Activated T-helper 17 cell treated with anti-CD3 and anti-CD28 coated beads, Interleukin-2, amount 50 U/mL, for 72 hours (primary cell): ENCODE results near the gene NRIP1. TPM values are rescaled to one million over a fixed set of nuclear protein-coding genes. Genes with fewer than 3 reads are reported as not detected.

Experiments
- ATAC-seq: fragments of 150-1000 bp; cut with Tn5 transposase; replicated peaks from 2 replicates; pipeline ENCODE4 v1.10.0; 2021; ENCODE audit warnings: mild to moderate bottlenecking, moderate library complexity
- H3K27ac Mint-ChIP-seq: one replicate; pipeline ENCODE4 v1.8.0; 2022; ENCODE audit warnings: mixed read lengths
- H3K27me3 Mint-ChIP-seq: one replicate; pipeline ENCODE4 v1.8.0; 2022; ENCODE audit warnings: mixed read lengths
- H3K36me3 Mint-ChIP-seq: one replicate; pipeline ENCODE4 v1.8.0; 2022; ENCODE audit warnings: low read depth, mild to moderate bottlenecking, mixed read lengths
- H3K4me1 Mint-ChIP-seq: one replicate; pipeline ENCODE4 v1.8.0; 2022; ENCODE audit warnings: mixed read lengths
- H3K4me3 Mint-ChIP-seq: one replicate; pipeline ENCODE4 v1.8.0; 2022; ENCODE audit warnings: mild to moderate bottlenecking, mixed read lengths
- H3K9me3 Mint-ChIP-seq: one replicate; pipeline ENCODE4 v1.8.0; 2022; ENCODE audit warnings: mixed read lengths
- total RNA-seq, 2 donors: library from RNA; stranded (reverse); gene quantifications; one replicate each; pipeline ENCODE4 v1.2.3, GENCODE V29; 2022

Gene NRIP1
- total RNA-seq, 2 donors from 2014 or later = 6.9 to 7.6 TPM

- Mint-ChIP-seq H3K4me3 (no peak overlapping the region), H3K27me3 (no peaks in the 10 kb centered on the region), H3K4me1 (peaks cover 4% of the 10 kb centered on the region), H3K9me3 (no peaks in the 10 kb centered on the region), H3K27ac (no peak overlapping the region), H3K36me3 (no peaks in the 10 kb centered on the region)
- no peak for ATAC-seq
Observed at GRCh38 chr21:14975136-14975919, 89.5 kb downstream of the NRIP1 start.

GRCh38 chr21:14972678-14973077, 92.1 kb downstream of the NRIP1 start:
- peaks cover 10% of the 10 kb centered on the region for H3K4me1 Mint-ChIP-seq
- H3K9me3 Mint-ChIP-seq = no peaks in the 10 kb centered on the region
- no peak overlapping the region for H3K27ac Mint-ChIP-seq
- no peaks in the 10 kb centered on the region for H3K27me3 Mint-ChIP-seq
- no peak for ATAC-seq
- H3K4me3 Mint-ChIP-seq = no peak overlapping the region
- peaks cover 16% of the 10 kb centered on the region for H3K36me3 Mint-ChIP-seq

- H3K27ac Mint-ChIP-seq = no peak overlapping the region
- peaks cover 36% of the 10 kb centered on the region for H3K36me3 Mint-ChIP-seq
- no peak overlapping the region for H3K4me3 Mint-ChIP-seq
- no peak for ATAC-seq
- peaks cover 14% of the 10 kb centered on the region for H3K4me1 Mint-ChIP-seq
- H3K9me3 Mint-ChIP-seq = no peaks in the 10 kb centered on the region
- H3K27me3 Mint-ChIP-seq = no peaks in the 10 kb centered on the region
Observed at GRCh38 chr21:14968821-14969220, 96.0 kb downstream of the NRIP1 start.

GRCh38 chr21:14968029-14968428, 96.8 kb downstream of the NRIP1 start:
- Mint-ChIP-seq H3K36me3 (peaks cover 36% of the 10 kb centered on the region), H3K4me3 (no peak overlapping the region), H3K27ac (no peak overlapping the region), H3K9me3 (no peaks in the 10 kb centered on the region), H3K27me3 (no peaks in the 10 kb centered on the region), H3K4me1 (peaks cover 13% of the 10 kb centered on the region)
- ATAC-seq = no peak

- peaks cover 10% of the 10 kb centered on the region for H3K4me1 Mint-ChIP-seq
- H3K27ac Mint-ChIP-seq = no peak overlapping the region
- H3K27me3 Mint-ChIP-seq = no peaks in the 10 kb centered on the region
- no peaks in the 10 kb centered on the region for H3K9me3 Mint-ChIP-seq
- H3K4me3 Mint-ChIP-seq = no peak overlapping the region
- peaks cover 36% of the 10 kb centered on the region for H3K36me3 Mint-ChIP-seq
- ATAC-seq = no peak
Observed at GRCh38 chr21:14964621-14965020, 100.2 kb downstream of the NRIP1 start.

GRCh38 chr21:14962217-14962616, 102.6 kb downstream of the NRIP1 start:
- peaks cover 16% of the 10 kb centered on the region for H3K36me3 Mint-ChIP-seq
- no peak overlapping the region for H3K27ac Mint-ChIP-seq
- no peaks in the 10 kb centered on the region for H3K27me3 Mint-ChIP-seq
- H3K9me3 Mint-ChIP-seq = no peaks in the 10 kb centered on the region
- H3K4me3 Mint-ChIP-seq = no peak overlapping the region
- H3K4me1 Mint-ChIP-seq = peaks cover 4% of the 10 kb centered on the region
- no peak for ATAC-seq

GRCh38 chr21:14961502-14961901, 103.3 kb downstream of the NRIP1 start:
- H3K4me1 Mint-ChIP-seq = peaks cover 4% of the 10 kb centered on the region
- no peak for ATAC-seq
- no peaks in the 10 kb centered on the region for H3K27me3 Mint-ChIP-seq
- H3K36me3 Mint-ChIP-seq = peaks cover 9% of the 10 kb centered on the region
- H3K27ac Mint-ChIP-seq = no peak overlapping the region
- H3K4me3 Mint-ChIP-seq = no peak overlapping the region
- H3K9me3 Mint-ChIP-seq = no peaks in the 10 kb centered on the region

- no peak overlapping the region for H3K27ac Mint-ChIP-seq
Observed at GRCh38 chr21:14959343-14959742, 105.5 kb downstream of the NRIP1 start.

GRCh38 chr21:14957836-14958235, 107.0 kb downstream of the NRIP1 start:
- no peaks in the 10 kb centered on the region for H3K27me3 Mint-ChIP-seq
- no peaks in the 10 kb centered on the region for H3K9me3 Mint-ChIP-seq
- no peak overlapping the region for H3K27ac Mint-ChIP-seq
- no peak for ATAC-seq
- H3K36me3 Mint-ChIP-seq = no peaks in the 10 kb centered on the region
- H3K4me1 Mint-ChIP-seq = no peaks in the 10 kb centered on the region
- H3K4me3 Mint-ChIP-seq = no peak overlapping the region

More at GRCh38 chr21:14959343-14959742, 105.5 kb downstream of the NRIP1 start:
- H3K4me1 Mint-ChIP-seq = no peaks in the 10 kb centered on the region
- no peak overlapping the region for H3K4me3 Mint-ChIP-seq
- no peaks in the 10 kb centered on the region for H3K36me3 Mint-ChIP-seq
- no peak for ATAC-seq
- H3K9me3 Mint-ChIP-seq = no peaks in the 10 kb centered on the region
- no peaks in the 10 kb centered on the region for H3K27me3 Mint-ChIP-seq

- H3K4me3 Mint-ChIP-seq = no peak overlapping the region
- no peak for ATAC-seq
- no peaks in the 10 kb centered on the region for H3K4me1 Mint-ChIP-seq
- H3K9me3 Mint-ChIP-seq = no peaks in the 10 kb centered on the region
- H3K36me3 Mint-ChIP-seq = no peaks in the 10 kb centered on the region
- no peaks in the 10 kb centered on the region for H3K27me3 Mint-ChIP-seq
- no peak overlapping the region for H3K27ac Mint-ChIP-seq
Observed at GRCh38 chr21:14956807-14957206, 108.0 kb downstream of the NRIP1 start.

GRCh38 chr21:14955936-14956520, 108.8 kb downstream of the NRIP1 start:
- Mint-ChIP-seq H3K4me3 (no peak overlapping the region), H3K36me3 (no peaks in the 10 kb centered on the region), H3K27me3 (no peaks in the 10 kb centered on the region), H3K4me1 (no peaks in the 10 kb centered on the region), H3K27ac (no peak overlapping the region), H3K9me3 (no peaks in the 10 kb centered on the region)
- ATAC-seq = no peak

- Mint-ChIP-seq H3K27ac (no peak overlapping the region), H3K4me1 (no peaks in the 10 kb centered on the region), H3K27me3 (peaks cover 5% of the 10 kb centered on the region), H3K4me3 (no peak overlapping the region), H3K9me3 (peaks cover 5% of the 10 kb centered on the region), H3K36me3 (no peaks in the 10 kb centered on the region)
- ATAC-seq = no peak
Observed at GRCh38 chr21:14952916-14953315, 111.9 kb downstream of the NRIP1 start.

GRCh38 chr21:14949603-14950002, 115.2 kb downstream of the NRIP1 start:
- H3K4me3 Mint-ChIP-seq = no peak overlapping the region
- H3K27me3 Mint-ChIP-seq = peaks cover 5% of the 10 kb centered on the region
- H3K36me3 Mint-ChIP-seq = no peaks in the 10 kb centered on the region
- H3K9me3 Mint-ChIP-seq = peaks cover 5% of the 10 kb centered on the region
- H3K4me1 Mint-ChIP-seq = no peaks in the 10 kb centered on the region
- ATAC-seq = no peak
- H3K27ac Mint-ChIP-seq = no peak overlapping the region

GRCh38 chr21:14947613-14948160, 117.1 kb downstream of the NRIP1 start:
- peaks cover 11% of the 10 kb centered on the region for H3K27me3 Mint-ChIP-seq
- peaks cover 5% of the 10 kb centered on the region for H3K9me3 Mint-ChIP-seq
- H3K4me1 Mint-ChIP-seq = no peaks in the 10 kb centered on the region
- no peak overlapping the region for H3K27ac Mint-ChIP-seq
- no peak for ATAC-seq
- no peaks in the 10 kb centered on the region for H3K36me3 Mint-ChIP-seq
- no peak overlapping the region for H3K4me3 Mint-ChIP-seq

GRCh38 chr21:14945176-14945575, 119.6 kb downstream of the NRIP1 start:
- Mint-ChIP-seq H3K27ac (no peak overlapping the region), H3K36me3 (no peaks in the 10 kb centered on the region), H3K4me1 (no peaks in the 10 kb centered on the region), H3K27me3 (peaks cover 11% of the 10 kb centered on the region), H3K4me3 (no peak overlapping the region), H3K9me3 (peaks cover 5% of the 10 kb centered on the region)
- no peak for ATAC-seq
